ENCODE results near the gene TBPL2.
"Not testable (repeated sequence)": the region's sequence is repeated elsewhere in the genome, so short reads cannot be mapped to it uniquely, and the experiment has no call there.

Gene TBPL2

DNA sequence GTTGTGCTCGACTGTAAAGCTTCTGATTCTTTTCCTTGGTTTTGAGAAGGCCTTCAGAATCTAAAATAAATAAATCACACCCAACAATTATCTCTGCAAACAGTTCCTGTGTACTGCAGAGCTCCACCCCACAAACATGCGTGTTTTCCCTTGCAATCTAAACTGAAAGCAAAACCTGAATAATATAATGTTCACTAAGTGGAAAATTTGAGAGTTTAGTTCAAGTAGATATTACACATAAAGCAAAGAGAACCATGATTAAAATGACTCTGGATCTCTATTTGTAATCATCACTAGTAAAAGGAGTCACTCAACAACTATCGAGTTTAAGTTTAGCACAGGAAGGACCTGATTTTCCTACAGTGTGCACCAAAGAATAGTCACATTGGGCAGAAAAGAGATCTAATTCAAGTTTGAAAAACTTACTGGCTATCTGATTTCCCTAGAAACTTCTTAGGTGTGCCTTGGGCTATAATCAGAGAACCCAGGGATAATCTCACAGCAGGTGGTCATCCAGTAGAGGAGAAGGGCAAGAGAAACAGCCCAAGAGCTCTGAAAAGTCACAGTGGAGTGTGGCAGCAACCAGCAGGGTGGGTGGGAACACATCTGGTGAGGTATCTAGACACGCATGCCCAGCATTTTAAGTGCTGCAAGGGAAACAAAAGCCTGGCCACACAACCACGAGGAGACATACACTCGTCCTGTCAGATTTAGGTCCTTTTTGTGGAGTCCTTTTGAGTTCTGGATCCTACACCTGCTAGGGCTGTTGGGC is 54.2 kb downstream of the TBPL2 start:
- TF ChIP-seq Cebpa-rat (IDR thresholded peaks at IDR 0.05): no peak

DNA sequence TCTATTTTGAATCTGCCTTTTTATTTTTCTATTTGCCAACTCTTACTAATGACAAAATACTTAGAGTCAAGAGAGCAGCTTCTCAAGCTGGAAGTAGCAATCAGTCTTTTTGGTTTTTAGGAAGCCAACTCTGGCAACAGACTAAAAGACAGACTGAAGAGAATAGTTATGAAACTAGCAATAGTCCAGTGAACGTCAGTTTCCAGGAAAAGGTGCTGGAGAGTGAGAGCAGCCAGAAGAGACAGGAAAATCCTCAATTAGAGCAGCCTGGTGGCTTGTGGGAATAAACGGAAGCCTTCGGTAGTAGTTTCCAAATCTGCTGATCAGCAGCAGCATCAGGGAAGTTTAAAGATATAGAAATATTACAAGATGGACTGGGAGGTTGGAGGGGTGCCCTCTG is 55.9 kb downstream of the TBPL2 start:
- no peak overlapping the region for H3K27ac ChIP-seq
- H3K27me3 ChIP-seq: no peaks in the 10 kb centered on the region
- no peak overlapping the region for H3K4me2 ChIP-seq
- no peaks in the 10 kb centered on the region for H4K20me1 ChIP-seq
- no peaks in the 10 kb centered on the region for H3K4me1 ChIP-seq
- H3K9ac ChIP-seq: no peak overlapping the region
- peaks cover 89% of the 10 kb centered on the region for H3K36me3 ChIP-seq
- TF ChIP-seq Cebpa-rat (IDR thresholded peaks at IDR 0.05): no peak
- H3K9me3 ChIP-seq: no peaks in the 10 kb centered on the region
- H3K4me3 ChIP-seq: no peak overlapping the region

More for the DNA sequence above, 54.2 kb downstream of the TBPL2 start:
- no peak overlapping the region for H3K27ac ChIP-seq
- H3K9ac ChIP-seq: no peak overlapping the region
- no peak overlapping the region for H3K4me3 ChIP-seq
- H3K27me3 ChIP-seq: no peaks in the 10 kb centered on the region
- H3K4me2 ChIP-seq: no peak overlapping the region
- peaks cover 86% of the 10 kb centered on the region for H3K36me3 ChIP-seq
- H4K20me1 ChIP-seq: no peaks in the 10 kb centered on the region
- no peaks in the 10 kb centered on the region for H3K4me1 ChIP-seq
- no peaks in the 10 kb centered on the region for H3K9me3 ChIP-seq

DNA sequence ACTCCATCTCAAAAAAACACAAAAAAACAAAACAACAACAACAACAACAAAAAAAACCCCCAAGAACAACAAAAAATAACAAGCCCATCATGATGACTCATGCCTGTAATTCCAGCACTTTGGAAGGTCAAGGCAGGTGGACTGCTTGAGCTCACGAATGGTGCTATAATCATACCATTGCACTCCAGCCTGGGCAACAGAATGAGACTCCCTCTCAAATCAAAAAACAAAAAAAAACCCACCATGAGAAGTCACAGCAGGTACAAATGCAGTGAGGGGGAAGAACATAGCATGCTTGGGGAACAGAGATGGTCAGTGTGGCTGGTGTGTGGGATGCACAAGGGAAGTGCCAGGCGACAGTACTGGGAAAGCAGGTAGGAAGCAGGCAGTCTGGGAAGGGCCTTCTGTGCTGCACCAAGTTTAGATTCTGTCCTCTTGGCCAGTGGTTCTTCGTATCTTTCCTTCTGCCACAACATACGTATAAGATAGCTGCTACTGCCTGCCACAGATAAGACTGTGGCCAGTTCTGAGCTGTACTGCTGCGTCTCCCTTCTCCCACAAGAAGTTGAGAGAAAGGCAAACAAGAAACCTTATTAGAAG is 56.8 kb downstream of the TBPL2 start:
- no peak overlapping the region for H3K27ac ChIP-seq
- H3K27me3 ChIP-seq: no peaks in the 10 kb centered on the region
- H3K4me3 ChIP-seq: no peak overlapping the region
- no peak overlapping the region for H3K9ac ChIP-seq
- no peak for TF ChIP-seq Cebpa-rat (IDR thresholded peaks at IDR 0.05)
- H3K36me3 ChIP-seq: peaks cover 89% of the 10 kb centered on the region
- H3K9me3 ChIP-seq: no peaks in the 10 kb centered on the region
- H4K20me1 ChIP-seq: no peaks in the 10 kb centered on the region
- no peaks in the 10 kb centered on the region for H3K4me1 ChIP-seq
- no peak overlapping the region for H3K4me2 ChIP-seq

DNA sequence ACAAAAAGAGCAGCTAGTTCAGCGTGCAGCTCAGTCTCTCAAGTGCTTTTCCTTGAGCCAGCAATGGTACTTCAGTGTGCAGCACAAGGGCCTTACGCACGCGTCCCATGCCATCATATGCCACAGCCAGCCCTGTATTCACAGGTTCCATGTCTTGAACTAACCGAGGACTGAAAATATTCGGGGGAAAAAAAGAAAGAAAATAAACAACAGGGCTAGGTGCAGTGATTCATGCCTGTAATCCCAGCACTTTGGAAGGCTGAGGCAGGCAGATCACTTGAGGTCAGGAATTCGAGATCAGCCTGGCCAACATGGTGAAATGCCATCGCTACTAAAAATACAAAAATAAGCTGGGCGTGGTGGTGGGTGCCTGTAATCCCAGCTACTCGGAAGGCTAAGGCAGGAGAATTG is 57.4 kb downstream of the TBPL2 start:
- not testable (repeated sequence) for H3K4me3 ChIP-seq, H3K4me1 ChIP-seq, H4K20me1 ChIP-seq, H3K27me3 ChIP-seq, H3K4me2 ChIP-seq, H3K27ac ChIP-seq, H3K9me3 ChIP-seq, H3K9ac ChIP-seq
- H3K36me3 ChIP-seq: peaks cover 89% of the 10 kb centered on the region

DNA sequence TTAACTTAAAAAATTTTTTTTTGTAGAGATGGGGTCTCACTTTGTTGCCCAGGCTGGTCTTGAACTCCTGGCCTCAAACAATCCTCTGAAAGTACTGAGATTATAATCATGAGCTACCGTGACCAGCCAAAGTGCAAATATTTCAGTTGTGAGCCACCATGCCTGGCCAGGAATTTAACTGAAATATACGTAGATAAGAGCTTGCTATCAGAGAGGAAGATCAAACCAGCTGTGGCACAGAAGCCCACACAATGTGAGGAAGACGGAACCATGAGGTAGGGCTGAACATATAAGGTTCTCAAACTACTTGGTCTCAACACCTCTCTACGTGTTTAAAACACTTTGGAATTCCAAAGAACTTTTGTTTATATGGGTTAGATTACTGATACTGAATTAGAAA is 57.9 kb downstream of the TBPL2 start:
- Histone ChIP-seq H3K27me3 (no peaks in the 10 kb centered on the region), H3K9ac (no peak overlapping the region), H3K4me2 (no peak overlapping the region), H3K9me3 (no peaks in the 10 kb centered on the region), H3K4me1 (no peaks in the 10 kb centered on the region), H3K36me3 (peaks cover 87% of the 10 kb centered on the region), H3K27ac (no peak overlapping the region), H3K4me3 (no peak overlapping the region), H4K20me1 (no peaks in the 10 kb centered on the region)
- TF ChIP-seq Cebpa-rat (IDR thresholded peaks at IDR 0.05): no peak

DNA sequence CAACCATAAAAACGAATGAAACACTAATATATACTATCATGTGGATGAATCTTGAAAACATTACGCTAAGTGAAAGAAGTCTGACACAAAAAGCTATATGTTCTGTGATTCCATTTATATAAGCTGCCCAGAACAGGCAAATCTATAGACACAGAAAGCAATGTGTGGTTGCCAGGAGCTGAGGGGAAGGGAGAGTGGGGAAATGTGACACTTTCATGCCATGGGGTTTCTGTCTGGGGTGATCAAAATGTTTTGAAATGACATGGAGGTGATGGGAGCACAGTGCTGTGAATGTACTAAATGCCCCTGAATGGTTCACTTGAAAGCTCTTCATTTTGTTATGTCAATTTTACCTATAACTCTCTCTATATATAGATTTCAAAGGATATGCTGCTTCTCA is 58.9 kb downstream of the TBPL2 start:
- no peak for TF ChIP-seq Cebpa-rat (IDR thresholded peaks at IDR 0.05)
- Histone ChIP-seq H4K20me1 (no peaks in the 10 kb centered on the region), H3K4me2 (no peak overlapping the region), H3K4me3 (no peak overlapping the region), H3K27me3 (no peaks in the 10 kb centered on the region), H3K36me3 (peaks cover 88% of the 10 kb centered on the region), H3K9me3 (no peaks in the 10 kb centered on the region), H3K4me1 (no peaks in the 10 kb centered on the region), H3K27ac (no peak overlapping the region), H3K9ac (no peak overlapping the region)

DNA sequence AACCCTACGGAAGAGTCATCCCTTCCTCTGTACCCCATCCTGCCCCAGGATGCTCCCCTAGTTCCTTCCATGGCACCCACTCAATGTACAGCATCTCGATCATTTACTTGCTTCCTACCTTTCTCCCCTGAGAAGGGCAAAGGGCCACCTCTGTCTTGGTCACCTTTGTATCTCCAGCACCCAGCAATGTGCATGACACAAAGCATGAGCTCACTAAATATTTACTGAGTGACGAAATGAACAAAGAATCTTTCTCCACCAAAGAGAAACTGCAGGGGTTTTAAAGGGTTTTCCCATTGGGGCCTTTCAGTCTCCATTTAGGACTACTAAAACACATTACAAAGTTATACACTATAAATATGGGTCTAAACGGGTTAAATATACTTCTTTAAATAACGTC is 59.4 kb downstream of the TBPL2 start:
- Histone ChIP-seq H3K4me1 (no peaks in the 10 kb centered on the region), H3K4me3 (no peak overlapping the region), H3K27me3 (no peaks in the 10 kb centered on the region), H3K27ac (no peak overlapping the region), H3K36me3 (peaks cover 89% of the 10 kb centered on the region), H3K9me3 (no peaks in the 10 kb centered on the region), H3K9ac (no peak overlapping the region), H3K4me2 (no peak overlapping the region), H4K20me1 (no peaks in the 10 kb centered on the region)
- TF ChIP-seq Cebpa-rat (IDR thresholded peaks at IDR 0.05): no peak

DNA sequence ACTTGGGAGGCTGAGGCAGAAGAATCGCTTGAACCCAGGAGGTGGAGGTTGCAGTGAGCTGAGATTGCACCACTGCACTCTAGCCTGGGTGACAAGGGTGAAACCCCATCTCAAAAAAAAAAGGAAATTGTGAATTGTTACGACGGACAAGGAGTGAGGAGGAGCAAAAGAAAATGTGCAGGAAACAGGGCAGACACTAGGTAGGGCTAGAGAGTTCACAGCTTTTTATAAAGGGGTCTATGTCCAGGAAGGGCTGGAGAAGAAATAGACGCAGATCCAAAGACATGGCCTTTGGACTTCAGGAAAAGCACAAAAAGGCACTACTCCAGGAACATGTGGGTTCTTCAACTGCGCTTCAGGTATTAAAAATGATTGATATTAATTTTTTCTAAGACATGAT is 63.2 kb downstream of the TBPL2 start:
- no peaks in the 10 kb centered on the region for H4K20me1 ChIP-seq
- no peaks in the 10 kb centered on the region for H3K9me3 ChIP-seq
- H3K4me2 ChIP-seq: no peak overlapping the region
- peaks cover 84% of the 10 kb centered on the region for H3K36me3 ChIP-seq
- H3K4me3 ChIP-seq: no peak overlapping the region
- H3K27me3 ChIP-seq: no peaks in the 10 kb centered on the region
- no peak overlapping the region for H3K27ac ChIP-seq
- no peaks in the 10 kb centered on the region; the same call in 1 of the 2 replicates for H3K4me1 ChIP-seq
- no peak for TF ChIP-seq Cebpa-rat (IDR thresholded peaks at IDR 0.05)
- H3K9ac ChIP-seq: no peak overlapping the region

DNA sequence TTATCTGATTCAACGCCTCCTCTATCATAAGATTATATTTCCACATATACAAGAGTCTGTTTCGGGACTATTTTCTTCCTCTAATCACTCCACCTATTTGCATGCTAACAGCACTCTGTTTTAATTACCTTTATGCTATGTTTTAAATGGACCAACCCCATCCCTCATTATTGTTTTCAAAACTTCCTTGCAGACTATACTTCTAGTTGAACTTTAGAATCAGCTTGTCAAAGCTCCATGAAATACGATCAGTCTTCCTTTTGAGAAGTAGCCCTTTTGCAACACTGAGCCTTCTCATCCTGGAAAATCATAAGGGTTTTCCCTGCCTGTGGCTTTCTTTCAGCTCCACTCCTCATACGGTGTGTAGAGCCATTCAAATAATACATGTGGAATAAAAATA is 65.6 kb downstream of the TBPL2 start:
- no peak overlapping the region for H3K4me3 ChIP-seq
- H3K27me3 ChIP-seq: no peaks in the 10 kb centered on the region
- peaks cover 70% of the 10 kb centered on the region for H3K36me3 ChIP-seq
- no peak for TF ChIP-seq Cebpa-rat (IDR thresholded peaks at IDR 0.05)
- no peaks in the 10 kb centered on the region; the same call in 1 of the 2 replicates for H3K4me1 ChIP-seq
- H3K4me2 ChIP-seq: no peak overlapping the region
- H4K20me1 ChIP-seq: no peaks in the 10 kb centered on the region
- no peak overlapping the region for H3K9ac ChIP-seq
- H3K27ac ChIP-seq: no peak overlapping the region
- H3K9me3 ChIP-seq: no peaks in the 10 kb centered on the region

DNA sequence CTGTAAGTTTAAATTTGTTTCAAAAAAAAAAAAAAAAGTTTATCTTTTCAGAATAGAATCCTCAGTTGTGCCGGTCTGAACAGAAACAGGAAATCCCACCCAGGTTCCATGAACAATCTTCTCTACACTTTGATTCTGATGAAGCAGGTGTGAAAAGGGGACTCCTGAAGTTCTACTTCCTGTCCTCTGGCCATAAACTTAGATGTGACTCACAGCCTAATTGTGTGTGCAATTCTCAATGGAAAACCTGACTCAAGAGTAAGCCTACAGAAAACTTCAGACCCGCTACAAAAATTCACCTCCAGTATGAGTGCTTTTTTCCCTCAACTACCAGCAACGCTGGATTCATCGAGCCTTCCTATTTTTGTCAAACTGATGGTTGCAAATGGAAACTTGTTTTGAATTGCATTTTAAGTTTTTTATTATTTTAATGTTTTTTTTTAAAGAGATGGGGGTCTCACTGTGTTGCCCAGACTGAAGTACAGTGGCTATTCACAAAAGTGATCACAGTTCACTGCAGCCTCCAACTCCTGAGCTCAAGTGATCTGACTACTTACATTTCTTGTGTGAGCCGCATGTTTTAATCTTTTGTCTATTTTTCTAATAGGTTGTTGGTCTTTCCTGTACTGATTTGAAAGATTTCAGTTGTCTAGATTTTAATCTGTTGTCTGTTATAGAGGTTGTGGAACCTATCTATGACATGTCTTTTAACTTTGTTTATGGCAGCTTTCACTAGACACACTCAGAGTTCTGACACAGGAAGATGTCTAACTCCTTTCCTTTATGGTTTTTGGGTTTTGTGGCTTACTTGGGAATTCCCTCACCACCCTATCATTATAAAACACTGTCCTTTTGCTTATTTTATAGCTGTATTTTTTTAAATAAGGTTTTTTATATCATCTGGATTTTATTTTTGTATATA is 66.4 kb downstream of the TBPL2 start:
- Histone ChIP-seq H3K27me3 (no peaks in the 10 kb centered on the region), H3K4me2 (no peak overlapping the region), H3K4me1 (no peaks in the 10 kb centered on the region; the same call in 1 of the 2 replicates), H3K9me3 (no peaks in the 10 kb centered on the region), H3K36me3 (peaks cover 70% of the 10 kb centered on the region), H3K9ac (no peak overlapping the region), H4K20me1 (no peaks in the 10 kb centered on the region), H3K4me3 (no peak overlapping the region), H3K27ac (no peak overlapping the region)
- TF ChIP-seq Cebpa-rat (IDR thresholded peaks at IDR 0.05): no peak
